HCT116 (cell line): Measurements from ENCODE around the gene CTCF. TPM values are rescaled to one million over a fixed set of nuclear protein-coding genes. Genes with fewer than 3 reads are reported as not detected.

Experiments
- ATAC-seq: fragments of 200-7000 bp; cut with Tn5 transposase; 2 replicates; pipeline ENCODE4 v1.9.1; 2020; ENCODE audit warnings: mild to moderate bottlenecking, moderate library complexity
- BruUV-seq: library from RNA; stranded (reverse); fragments of 400-500 nt; replicated peaks from 2 replicates; lab custom pipeline; 2021; lab: Mats Ljungman, UMichigan
- CTCF ChIA-PET: fragments of 300-600 bp; sonication (Branson Sonifier 250); formaldehyde crosslinking; loops from one replicate; lab custom pipeline; 2021; ENCODE audit warnings: antibody characterized with exemption; lab: Charles Lee
- POLR2A ChIA-PET: fragments of 300-600, 350-600 bp; sonication (Branson Sonifier 250); formaldehyde crosslinking; loops from one replicate; lab custom pipeline; 2021; ENCODE audit warnings: antibody characterized with exemption; lab: Charles Lee
- RAD21 ChIA-PET, 2 experiments: fragments of 300-600 bp; sonication (Branson Sonifier 250); formaldehyde crosslinking; loops; one replicate each; lab custom pipeline; 2023; ENCODE audit warnings: low total read pairs in 2 of 2; ENCODE audit not compliant: uncharacterized antibody in 2 of 2, unreplicated experiment in 2 of 2, low non-redundant PET in 1 of 2; lab: Charles Lee
- DNase-seq: peaks from one replicate; pipeline ENCODE4 v3.0.0-alpha.2; 2010; ENCODE audit warnings: low read depth, low spot score
- H2AFZ ChIP-seq: fragments of 200-600 bp; shearing (Covaris generic), sonication (generic); 2 replicates; pipeline ENCODE4 v1.6.1; 2017; ENCODE audit warnings: low read depth, mixed run types, mixed read lengths, antibody characterized with exemption, low read length; ENCODE audit not compliant: poor library complexity, severe bottlenecking
- H3K27ac ChIP-seq: 2 replicates; pipeline ENCODE4 v1.5.1; 2012; ENCODE audit warnings: low read depth, low read length
- H3K27me3 ChIP-seq: fragments of 200-600 bp; sonication (generic); 2 replicates; pipeline ENCODE4 v1.6.1; 2016; ENCODE audit warnings: mixed run types, low read length, mixed read lengths; ENCODE audit not compliant: insufficient read depth
- H3K36me3 ChIP-seq, 2 experiments: fragments of 200-500 bp in 1 of 2; fragments of 200-600 bp in 1 of 2; sonication (Bioruptor generic) in 1 of 2; sonication (generic) in 1 of 2; 2 replicates each; pipeline versions ENCODE4 v1.5.1 to v1.6.1; 2014 to 2016; ENCODE audit warnings: low read length in 2 of 2, inconsistent platforms in 1 of 2, mixed read lengths in 1 of 2, mixed run types in 1 of 2; ENCODE audit not compliant: insufficient read depth in 2 of 2, control insufficient read depth in 1 of 2
- H3K4me1 ChIP-seq, 2 experiments: fragments of 200-600 bp in 1 of 2; sonication (generic) in 1 of 2; 2 replicates each; pipeline versions ENCODE4 v1.5.1 to v1.6.1; 2012 to 2017; ENCODE audit warnings: low read length in 2 of 2, inconsistent platforms in 1 of 2, mild to moderate bottlenecking in 1 of 2, mixed read lengths in 1 of 2, mixed run types in 1 of 2, moderate library complexity in 1 of 2; ENCODE audit not compliant: insufficient read depth in 2 of 2, control insufficient read depth in 1 of 2
- H3K4me2 ChIP-seq: fragments of 200-600 bp; sonication (generic); 2 replicates; pipeline ENCODE4 v1.6.1; 2017; ENCODE audit warnings: mixed run types, low read length, mixed read lengths
- H3K4me3 ChIP-seq, 2 experiments: fragments of 200-600 bp in 1 of 2; sonication (generic) in 1 of 2; replicated peaks in 1 of 2; 2 replicates each; pipeline ENCODE4 v1.5.1; 2011 to 2016; ENCODE audit warnings: low read length in 2 of 2, control low read depth in 1 of 2, low read depth in 1 of 2, mild to moderate bottlenecking in 1 of 2, mixed read lengths in 1 of 2, mixed run types in 1 of 2
- H3K79me2 ChIP-seq: fragments of 200-600 bp; sonication (generic); 2 replicates; pipeline ENCODE4 v1.6.1; 2017; ENCODE audit warnings: mild to moderate bottlenecking, mixed run types, low read length, moderate library complexity, mixed read lengths; ENCODE audit not compliant: insufficient read depth
- H3K9ac ChIP-seq: fragments of 200-600 bp; sonication (generic); 2 replicates; pipeline ENCODE4 v1.6.1; 2016; ENCODE audit warnings: low read length, mixed read lengths
- H3K9me2 ChIP-seq: fragments of 200-600 bp; sonication (generic), shearing (Covaris generic); 2 replicates; pipeline ENCODE4 v1.6.1; 2017; ENCODE audit warnings: mixed run types, mild to moderate bottlenecking, moderate library complexity; ENCODE audit not compliant: insufficient read depth
- H3K9me3 ChIP-seq, 2 experiments: fragments of 200-500 bp in 1 of 2; fragments of 200-600 bp in 1 of 2; sonication (Bioruptor generic) in 1 of 2; sonication (generic) in 1 of 2; 2 replicates each; pipeline ENCODE4 v1.6.1; 2014 to 2017; ENCODE audit warnings: low read length in 2 of 2, mixed read lengths in 2 of 2, inconsistent platforms in 1 of 2, low read depth in 1 of 2, mild to moderate bottlenecking in 1 of 2, mixed run types in 1 of 2, moderate library complexity in 1 of 2; ENCODE audit not compliant: control insufficient read depth in 1 of 2, insufficient read depth in 1 of 2
- H4K20me1 ChIP-seq: fragments of 200-600 bp; sonication (generic), shearing (Covaris generic); 2 replicates; pipeline ENCODE4 v1.6.1; 2017; ENCODE audit warnings: mixed run types, mild to moderate bottlenecking, moderate library complexity; ENCODE audit not compliant: insufficient read depth
- ATF3 ChIP-seq: IDR thresholded peaks from 2 replicates; pipeline ENCODE4 v1.6.1; 2012
- CEBPB ChIP-seq: IDR thresholded peaks from 2 replicates; pipeline ENCODE4 v1.6.1; 2012; ENCODE audit warnings: low read depth
- ELF1 ChIP-seq: IDR thresholded peaks from 2 replicates; pipeline ENCODE4 v1.6.1; 2012; ENCODE audit warnings: low read depth, borderline replicate concordance
- EZH2 ChIP-seq: fragments of 200-600 bp; sonication (generic); IDR thresholded peaks from 2 replicates; pipeline ENCODE4 v1.6.1; 2017; ENCODE audit warnings: antibody characterized with exemption, mixed run types
- FOSL1 ChIP-seq: IDR thresholded peaks from 2 replicates; pipeline ENCODE4 v1.6.1; 2012; ENCODE audit warnings: low read depth
- JUND ChIP-seq: IDR thresholded peaks from 2 replicates; pipeline ENCODE4 v1.6.1; 2012
- TCF7L2 ChIP-seq: IDR thresholded peaks from 2 replicates; pipeline ENCODE4 v1.7.0; 2011; ENCODE audit warnings: borderline replicate concordance, inconsistent platforms; ENCODE audit not compliant: insufficient read depth, insufficient read length; ENCODE audit errors: extremely low read depth
- YY1 ChIP-seq: IDR thresholded peaks from 2 replicates; pipeline ENCODE4 v1.6.1; 2011; ENCODE audit warnings: low read length, low read depth, moderate library complexity, mild to moderate bottlenecking; ENCODE audit not compliant: insufficient replicate concordance; ENCODE audit errors: extremely low read depth
- ZBTB33 ChIP-seq: IDR thresholded peaks from 2 replicates; pipeline ENCODE4 v1.6.1; 2011; ENCODE audit warnings: mild to moderate bottlenecking, low read length, moderate library complexity; ENCODE audit not compliant: insufficient replicate concordance; ENCODE audit errors: extremely low read depth
- ZFX ChIP-seq: fragments of 450-650 bp; IDR thresholded peaks from 2 replicates; pipeline ENCODE4 v1.6.1; 2017
- ZNF274 ChIP-seq: fragments of 200-500 bp; sonication (Bioruptor generic); IDR thresholded peaks from 2 replicates; pipeline ENCODE4 v1.6.1; 2014; ENCODE audit warnings: mild to moderate bottlenecking, low read depth, low read length, inconsistent platforms
- intact Hi-C: fragments of 100-400 bp; cut with micrococcal nuclease; formaldehyde crosslinking; loops from 2 replicates; pipeline ENCODE4 v1.10.0; 2022
- total RNA-seq: library from RNA; stranded (reverse); gene quantifications from one replicate; pipeline ENCODE4 v1.2.1, GENCODE V29; 2021; ENCODE audit not compliant: unreplicated experiment
- TF ChIP-seq, protein P1 (sequence below), 3 experiments: fragments of 200-600 bp in 1 of 3; sonication (generic) in 1 of 3; IDR thresholded peaks in 2 of 3; conservative IDR thresholded peaks in 1 of 3; 2 replicates each; pipeline ENCODE4 v1.5.1; 2012 to 2017; ENCODE audit warnings: low read depth in 2 of 3, low read length in 2 of 3, antibody characterized with exemption in 1 of 3, borderline replicate concordance in 1 of 3, control low read depth in 1 of 3, mild to moderate bottlenecking in 1 of 3, mixed read lengths in 1 of 3, mixed run types in 1 of 3, moderate library complexity in 1 of 3; ENCODE audit not compliant: insufficient read depth in 1 of 3

The CTCF gene
- total RNA-seq, 1 experiment from 2014 or later, result 48.3 TPM

GRCh38 chr16:67594256-67594915 is 32.1 kb downstream of the CTCF start (continued):
- TF ChIP-seq ZBTB33, result no peak
- TF ChIP-seq, all 23 proteins: peak for 0

DNA sequence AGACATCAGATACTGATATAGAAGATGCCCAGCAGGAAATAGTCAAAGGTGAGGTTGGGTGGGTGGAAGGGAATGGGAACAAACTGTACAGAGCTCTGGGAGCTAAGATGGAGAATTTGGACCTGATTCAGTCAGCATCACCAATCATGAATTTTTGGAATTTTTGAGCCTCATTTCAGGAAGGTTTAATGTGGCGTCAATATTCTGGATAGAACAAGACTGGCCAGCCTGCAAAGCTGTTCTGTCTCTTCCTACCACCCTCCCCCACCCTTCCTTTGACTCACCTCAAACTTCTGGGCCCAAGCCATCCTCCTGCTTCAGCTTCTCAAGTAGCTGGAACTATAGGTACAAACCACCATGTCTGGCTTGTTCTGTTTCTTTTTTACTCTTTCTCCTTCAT is 32.6 kb downstream of the CTCF start:
- Histone ChIP-seq H3K4me2 (no peak overlapping the region), H3K27ac (no peak overlapping the region), H3K36me3 (no peaks in the 10 kb centered on the region), H3K9ac (no peak overlapping the region), H3K4me3 (no peak overlapping the region), H3K79me2 (peaks cover 82% of the 10 kb centered on the region), H2AFZ (no peak overlapping the region), H3K9me3 (no peaks in the 10 kb centered on the region), H3K4me1 (peaks cover 0 to 8% of the 10 kb centered on the region in 2 experiments; a peak in 1 of 4 replicates), H3K9me2 (no peaks in the 10 kb centered on the region), H3K27me3 (no peaks in the 10 kb centered on the region), H4K20me1 (peaks cover 3% of the 10 kb centered on the region; the same call in 1 of the 2 replicates)
- intact Hi-C loops, result no loop called here
- no peak for DNase-seq
- ChIA-PET RAD21 (no interaction called here), POLR2A (no interaction called here), CTCF (interaction anchor here (0.6 to 1.7 kb wide), 2 partner anchors 32 to 330 kb away, joined by 3 read pairs; partner anchors contain the start of gene CTCF)
- BruUV-seq, result no TSS peak
- no peak for TF ChIP-seq JUND
- no peak for TF ChIP-seq ZBTB33
- TF ChIP-seq YY1, result no peak
- TF ChIP-seq FOSL1, result no peak
- TF ChIP-seq TCF7L2, result no peak
- TF ChIP-seq ELF1, result no peak
- TF ChIP-seq, protein P1, sequence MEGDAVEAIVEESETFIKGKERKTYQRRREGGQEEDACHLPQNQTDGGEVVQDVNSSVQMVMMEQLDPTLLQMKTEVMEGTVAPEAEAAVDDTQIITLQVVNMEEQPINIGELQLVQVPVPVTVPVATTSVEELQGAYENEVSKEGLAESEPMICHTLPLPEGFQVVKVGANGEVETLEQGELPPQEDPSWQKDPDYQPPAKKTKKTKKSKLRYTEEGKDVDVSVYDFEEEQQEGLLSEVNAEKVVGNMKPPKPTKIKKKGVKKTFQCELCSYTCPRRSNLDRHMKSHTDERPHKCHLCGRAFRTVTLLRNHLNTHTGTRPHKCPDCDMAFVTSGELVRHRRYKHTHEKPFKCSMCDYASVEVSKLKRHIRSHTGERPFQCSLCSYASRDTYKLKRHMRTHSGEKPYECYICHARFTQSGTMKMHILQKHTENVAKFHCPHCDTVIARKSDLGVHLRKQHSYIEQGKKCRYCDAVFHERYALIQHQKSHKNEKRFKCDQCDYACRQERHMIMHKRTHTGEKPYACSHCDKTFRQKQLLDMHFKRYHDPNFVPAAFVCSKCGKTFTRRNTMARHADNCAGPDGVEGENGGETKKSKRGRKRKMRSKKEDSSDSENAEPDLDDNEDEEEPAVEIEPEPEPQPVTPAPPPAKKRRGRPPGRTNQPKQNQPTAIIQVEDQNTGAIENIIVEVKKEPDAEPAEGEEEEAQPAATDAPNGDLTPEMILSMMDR (IDR thresholded peaks at IDR 0.05 in 2 of 3, conservative IDR thresholded peaks at IDR 0.05 in 1 of 3; ENCODE audit: borderline replicate concordance in 1 of 3, insufficient read depth in 1 of 3, low read depth in 2 of 3, low read length in 2 of 3), result no peak
- no peak for TF ChIP-seq ZNF274
- no peak for TF ChIP-seq EZH2
- TF ChIP-seq ZFX, result no peak
- no peak for TF ChIP-seq CEBPB
- no peak for TF ChIP-seq ATF3
- ATAC-seq, result no peak
